A673 (cell line): Measurements from ENCODE around the gene ARL6. TPM values are rescaled to one million over a fixed set of nuclear protein-coding genes. Genes with fewer than 3 reads are reported as not detected.

Experiments
- BruUV-seq: library from RNA; stranded (reverse); fragments of 400-500 nt; replicated peaks from 2 replicates; lab custom pipeline; 2021; lab: Mats Ljungman, UMichigan
- CTCF ChIA-PET: fragments of 300-600 bp; sonication (Branson Sonifier 250); formaldehyde crosslinking; loops from one replicate; lab custom pipeline; 2022; ENCODE audit warnings: antibody characterized with exemption; lab: Charles Lee
- POLR2A ChIA-PET: fragments of 300-600 bp; sonication (Branson Sonifier 250); formaldehyde crosslinking; loops from one replicate; lab custom pipeline; 2022; ENCODE audit warnings: antibody characterized with exemption; ENCODE audit not compliant: low non-redundant PET; lab: Charles Lee
- DNase-seq: peaks from one replicate; pipeline ENCODE4 v3.0.0-alpha.2; 2015; ENCODE audit warnings: low spot score
- H3K27ac ChIP-seq: fragments of 200-600 bp; sonication (generic); 2 replicates; pipeline ENCODE4 v1.5.1; 2016; ENCODE audit warnings: mixed run types, low read depth, mild to moderate bottlenecking, mixed read lengths, antibody characterized with exemption, low read length; ENCODE audit not compliant: poor library complexity, severe bottlenecking
- H3K27me3 ChIP-seq: fragments of 200-600 bp; sonication (generic); replicated peaks from 2 replicates; pipeline ENCODE4 v1.6.1; 2017; ENCODE audit warnings: mixed run types, low read depth, mild to moderate bottlenecking, mixed read lengths, antibody characterized with exemption, low read length; ENCODE audit not compliant: insufficient read depth, poor library complexity
- H3K36me3 ChIP-seq: fragments of 200-600 bp; sonication (generic); 2 replicates; pipeline ENCODE4 v1.6.1; 2016; ENCODE audit warnings: mixed run types, mild to moderate bottlenecking, mixed read lengths, antibody characterized with exemption, low read length; ENCODE audit not compliant: insufficient read depth, poor library complexity, severe bottlenecking
- H3K4me1 ChIP-seq: fragments of 200-600 bp; sonication (generic); 2 replicates; pipeline ENCODE4 v1.6.1; 2017; ENCODE audit warnings: mixed run types, mild to moderate bottlenecking, mixed read lengths, antibody characterized with exemption, low read length; ENCODE audit not compliant: insufficient read depth, poor library complexity, severe bottlenecking
- H3K4me3 ChIP-seq: fragments of 200-600 bp; sonication (generic); 2 replicates; pipeline ENCODE4 v1.5.1; 2016; ENCODE audit warnings: low read depth, mixed run types, mild to moderate bottlenecking, mixed read lengths, low read length; ENCODE audit not compliant: poor library complexity, severe bottlenecking
- H3K9me3 ChIP-seq: fragments of 200-600 bp; sonication (generic); 2 replicates; pipeline ENCODE4 v1.6.1; 2016; ENCODE audit warnings: mixed run types, low read depth, mild to moderate bottlenecking, mixed read lengths, antibody characterized with exemption, low read length; ENCODE audit not compliant: poor library complexity, severe bottlenecking
- EZH2 ChIP-seq: fragments of 200-600 bp; sonication (generic); IDR thresholded peaks from 2 replicates; pipeline ENCODE4 v1.6.1; 2017; ENCODE audit warnings: borderline replicate concordance, low read depth, mild to moderate bottlenecking, mixed read lengths, antibody characterized with exemption, low read length; ENCODE audit not compliant: poor library complexity, severe bottlenecking
- intact Hi-C: fragments of 100-400 bp; cut with micrococcal nuclease; formaldehyde crosslinking; loops from one replicate; pipeline ENCODE4 v1.10.0; 2022; ENCODE audit not compliant: unreplicated experiment
- total RNA-seq: library from RNA; stranded (reverse); gene quantifications from 2 replicates; pipeline ENCODE4 v1.2.3, GENCODE V29; 2021
- TF ChIP-seq, protein P1 (sequence below): fragments of 300-800, 200-600 bp; sonication (generic); conservative IDR thresholded peaks from 2 replicates; pipeline ENCODE4 v1.5.1; 2017; ENCODE audit warnings: low read depth, mild to moderate bottlenecking, antibody characterized with exemption, low read length, moderate library complexity, mixed read lengths

The ARL6 gene
- total RNA-seq, 1 experiment from 2014 or later, result 8.4 TPM

DNA sequence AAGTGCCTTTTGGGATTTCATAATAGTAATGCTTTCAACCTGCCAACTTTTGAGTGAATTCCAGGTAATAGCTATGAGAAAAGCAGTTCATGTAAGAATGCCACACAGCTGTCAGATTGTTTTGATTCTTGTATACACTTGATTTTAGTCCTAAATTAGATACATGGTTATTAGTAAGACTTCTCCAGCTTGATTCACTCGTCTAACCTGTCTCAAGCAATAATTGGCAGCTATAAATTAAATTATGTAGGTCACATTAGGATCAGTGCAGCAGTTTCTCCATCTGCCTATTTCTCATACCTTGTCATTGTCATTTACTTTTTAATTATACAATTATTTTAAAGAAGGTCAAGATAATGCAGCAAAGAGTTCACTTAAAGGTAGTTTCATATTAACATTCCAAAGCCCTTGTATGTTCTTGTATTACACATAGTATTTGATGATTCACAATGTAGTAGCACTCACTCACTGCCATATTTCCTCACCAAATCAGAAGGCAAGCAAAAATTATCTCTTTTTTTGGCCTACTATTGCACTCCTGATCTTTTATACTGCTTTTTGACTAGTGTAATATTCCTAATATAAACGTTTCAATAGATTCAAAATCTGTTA is 46.3 kb downstream of the ARL6 start:
- DNase-seq, result no peak
- POLR2A ChIA-PET, result no interaction called here
- TF ChIP-seq, protein P1, sequence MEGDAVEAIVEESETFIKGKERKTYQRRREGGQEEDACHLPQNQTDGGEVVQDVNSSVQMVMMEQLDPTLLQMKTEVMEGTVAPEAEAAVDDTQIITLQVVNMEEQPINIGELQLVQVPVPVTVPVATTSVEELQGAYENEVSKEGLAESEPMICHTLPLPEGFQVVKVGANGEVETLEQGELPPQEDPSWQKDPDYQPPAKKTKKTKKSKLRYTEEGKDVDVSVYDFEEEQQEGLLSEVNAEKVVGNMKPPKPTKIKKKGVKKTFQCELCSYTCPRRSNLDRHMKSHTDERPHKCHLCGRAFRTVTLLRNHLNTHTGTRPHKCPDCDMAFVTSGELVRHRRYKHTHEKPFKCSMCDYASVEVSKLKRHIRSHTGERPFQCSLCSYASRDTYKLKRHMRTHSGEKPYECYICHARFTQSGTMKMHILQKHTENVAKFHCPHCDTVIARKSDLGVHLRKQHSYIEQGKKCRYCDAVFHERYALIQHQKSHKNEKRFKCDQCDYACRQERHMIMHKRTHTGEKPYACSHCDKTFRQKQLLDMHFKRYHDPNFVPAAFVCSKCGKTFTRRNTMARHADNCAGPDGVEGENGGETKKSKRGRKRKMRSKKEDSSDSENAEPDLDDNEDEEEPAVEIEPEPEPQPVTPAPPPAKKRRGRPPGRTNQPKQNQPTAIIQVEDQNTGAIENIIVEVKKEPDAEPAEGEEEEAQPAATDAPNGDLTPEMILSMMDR, result no peak
- no peak for TF ChIP-seq EZH2
- H3K4me1 ChIP-seq, result no peaks in the 10 kb centered on the region
- no TSS peak for BruUV-seq
- intact Hi-C loops, result no loop called here
- no peak overlapping the region for H3K27ac ChIP-seq
- H3K9me3 ChIP-seq, result no peaks in the 10 kb centered on the region
- CTCF ChIA-PET, result no interaction called here
- no peak overlapping the region for H3K4me3 ChIP-seq
- peaks cover 7% of the 10 kb centered on the region for H3K27me3 ChIP-seq
- H3K36me3 ChIP-seq, result no peaks in the 10 kb centered on the region

DNA sequence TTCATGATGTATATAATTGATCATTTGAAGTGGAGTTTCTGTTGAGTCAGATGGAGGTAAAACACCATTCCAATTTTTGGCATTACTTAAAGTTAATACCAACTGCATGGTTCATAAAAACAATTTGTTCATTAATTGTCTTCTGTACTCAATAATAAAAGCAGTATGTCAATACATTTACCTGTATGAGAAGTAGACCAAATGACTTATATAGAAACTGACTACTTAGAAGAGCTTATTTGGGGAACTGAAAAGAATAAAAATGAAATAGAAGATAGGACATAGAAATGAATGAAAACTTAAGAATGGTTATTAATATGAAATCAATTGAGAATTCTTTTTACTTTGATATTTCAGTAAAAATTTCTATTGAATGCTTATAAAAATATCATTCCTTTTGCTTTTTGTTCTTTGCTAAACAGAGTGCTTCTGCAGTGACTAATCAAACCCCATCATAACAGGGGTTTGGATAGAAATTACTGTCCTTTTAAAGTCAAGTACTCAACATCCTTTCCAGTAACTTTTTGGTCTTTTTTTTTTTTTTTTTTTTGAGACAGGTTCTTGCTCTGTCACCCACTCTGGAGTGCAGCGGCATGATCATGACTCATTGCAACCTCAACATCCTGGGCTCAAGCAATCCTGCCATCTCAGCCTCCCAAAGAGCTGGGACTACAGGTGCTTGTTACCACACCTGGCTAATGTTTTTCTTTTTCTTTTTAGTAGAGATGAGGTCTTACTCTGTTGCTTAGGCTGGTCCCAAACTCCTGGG is 50.8 kb downstream of the ARL6 start:
- Histone ChIP-seq H3K27ac (no peak overlapping the region), H3K27me3 (peaks cover 9% of the 10 kb centered on the region), H3K36me3 (no peaks in the 10 kb centered on the region), H3K4me1 (no peaks in the 10 kb centered on the region), H3K9me3 (no peaks in the 10 kb centered on the region), H3K4me3 (no peak overlapping the region)
- CTCF ChIA-PET, result no interaction called here
- TF ChIP-seq, protein P1, result no peak
- no peak for TF ChIP-seq EZH2
- BruUV-seq, result no TSS peak
- DNase-seq, result no peak
- POLR2A ChIA-PET, result no interaction called here
- intact Hi-C loops, result no loop called here

DNA sequence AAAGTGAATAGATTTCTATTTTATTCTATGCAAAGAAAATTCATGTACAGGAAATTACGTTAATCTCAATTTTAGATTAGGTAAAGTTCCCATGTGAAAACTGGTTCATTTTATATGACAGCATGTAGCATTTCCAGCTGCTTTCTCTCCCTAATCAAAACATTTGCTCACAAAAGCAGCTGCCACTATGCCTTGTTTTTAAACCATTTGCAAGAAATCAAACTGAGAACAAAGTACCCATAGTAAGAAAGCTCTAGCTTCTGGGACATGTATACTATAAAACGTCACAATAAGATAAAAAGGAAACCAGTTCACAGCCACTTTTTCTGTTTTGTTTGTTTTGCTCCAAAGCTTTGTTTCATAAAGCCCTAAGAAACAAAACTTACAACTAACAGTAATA is 52.3 kb downstream of the ARL6 start:
- no peak for DNase-seq
- POLR2A ChIA-PET, result no interaction called here
- TF ChIP-seq, protein P1, result no peak
- no peak for TF ChIP-seq EZH2
- Histone ChIP-seq H3K36me3 (no peaks in the 10 kb centered on the region), H3K9me3 (no peaks in the 10 kb centered on the region), H3K4me3 (no peak overlapping the region), H3K27me3 (peaks cover 15% of the 10 kb centered on the region), H3K27ac (no peak overlapping the region), H3K4me1 (no peaks in the 10 kb centered on the region)
- intact Hi-C loops, result no loop called here
- CTCF ChIA-PET, result no interaction called here
- BruUV-seq, result no TSS peak
